Measurements from ENCODE around the gene SPAG9. TPM values are rescaled to one million over a fixed set of nuclear protein-coding genes. Genes with fewer than 3 reads are reported as not detected.

Gene SPAG9
- total and polyA plus RNA-seq, 12 donors: 20.7 to 65.8 (median 51.6) TPM

- Histone ChIP-seq H3K9me3 (no peaks in the 10 kb centered on the region), H3K27ac (no peak overlapping the region), H3K27me3 (no peaks in the 10 kb centered on the region), H3K36me3 (no peaks in the 10 kb centered on the region), H3K4me1 (peaks cover 0 to 33% (median 24%) of the 10 kb centered on the region in 9 donors), H3K4me3 (no peak overlapping the region)
- DNase-seq (no peak), ATAC-seq (no peak)
- WGBS, 2 donors: 90 to 96% methylated on average over 5 of the region's 5 CpGs
- intact Hi-C loops (cut with DNase I): no loop called here
- TF ChIP-seq CTCF (IDR thresholded peaks at IDR 0.05): no peak
These were observed 60.3 kb downstream of the SPAG9 start for GRCh38 chr17:51060396-51060795.

- Histone ChIP-seq H3K27me3 (no peaks in the 10 kb centered on the region), H3K36me3 (no peaks in the 10 kb centered on the region), H3K27ac (no peak overlapping the region), H3K4me3 (no peak overlapping the region), H3K9me3 (no peaks in the 10 kb centered on the region), H3K4me1 (peaks cover 0 to 33% (median 24%) of the 10 kb centered on the region in 9 donors)
- DNase-seq (no peak), ATAC-seq (no peak)
- no peak for TF ChIP-seq CTCF (IDR thresholded peaks at IDR 0.05)
- intact Hi-C loops (cut with DNase I): loop anchor here in 4 of 10 donors (5.0 to 10.0 kb wide), 4 partner anchors 55 to 212 kb away; no protein-coding TSS in a partner anchor
- WGBS, 2 donors: 82 to 93% methylated on average over 2 of the region's 2 CpGs
These were observed 60.9 kb downstream of the SPAG9 start for GRCh38 chr17:51059781-51060180.

GRCh38 chr17:51057534-51057933 is 63.1 kb downstream of the SPAG9 start:
- TF ChIP-seq CTCF (IDR thresholded peaks at IDR 0.05): no peak
- H3K4me3 ChIP-seq: no peak overlapping the region
- H3K27ac ChIP-seq: peak overlapping the region in 8 of 10 donors; percentile 49 to 76 (median 59)
- intact Hi-C loops (cut with DNase I): loop anchor here in 4 of 10 donors (5.0 to 10.0 kb wide), 4 partner anchors 53 to 210 kb away; no protein-coding TSS in a partner anchor
- H3K36me3 ChIP-seq: peaks cover 0 to 3% (median 0%) of the 10 kb centered on the region in 9 donors
- peaks cover 0 to 29% (median 23%) of the 10 kb centered on the region in 9 donors for H3K4me1 ChIP-seq
- DNase-seq (no peak), ATAC-seq (no peak)
- H3K9me3 ChIP-seq: no peaks in the 10 kb centered on the region
- WGBS, 2 donors: 57 to 61% methylated on average over 3 of the region's 3 CpGs
- no peaks in the 10 kb centered on the region for H3K27me3 ChIP-seq

- ATAC-seq (peak; percentile 78 to 91 (median 82)), DNase-seq (peak in 1 of 2 donors; percentile 51)
- H3K27ac ChIP-seq: peak overlapping the region in 9 of 10 donors; percentile 49 to 76 (median 60)
- WGBS, 2 donors: 25% methylated on average over 1 of the region's 1 CpG
- H3K36me3 ChIP-seq: peaks cover 0 to 7% (median 0%) of the 10 kb centered on the region in 9 donors
- peak; percentile 22 to 74 (median 60) for TF ChIP-seq CTCF (IDR thresholded peaks at IDR 0.05)
- no peaks in the 10 kb centered on the region for H3K27me3 ChIP-seq
- intact Hi-C loops (cut with DNase I): loop anchor here in 5 of 10 donors (1.0 to 10.0 kb wide), 5 partner anchors 52 to 210 kb away; partner anchors contain the start of gene NME1 (in 1 of the 5)
- H3K4me3 ChIP-seq: peak overlapping the region in 2 of 10 donors; percentile 1 to 9
- H3K4me1 ChIP-seq: peaks cover 0 to 29% (median 23%) of the 10 kb centered on the region in 9 donors
- H3K9me3 ChIP-seq: no peaks in the 10 kb centered on the region
These were observed 63.7 kb downstream of the SPAG9 start for GRCh38 chr17:51056813-51057510.
